ENCODE data around the gene ELF4. TPM values are rescaled to one million over a fixed set of nuclear protein-coding genes. Genes with fewer than 3 reads are reported as not detected.

Gene ELF4
- total and polyA plus RNA-seq, 2 of the 4 experiments (the other 2 are of a cell fraction), result 10.9 to 19.0 TPM

- Histone ChIP-seq H3K4me3 (ENCODE audit: insufficient read depth, low read depth, low read length) (no peak overlapping the region), H2BK20ac (ENCODE audit: low read depth, low read length) (no peak overlapping the region), H2AK9ac (replicated peaks; ENCODE audit: low read depth, low read length, poor library complexity) (no peak overlapping the region), H3K9ac (ENCODE audit: low read depth, low read length) (no peak overlapping the region), H2AK5ac (ENCODE audit: low read depth, low read length) (no peak overlapping the region), H4K91ac (ENCODE audit: insufficient read depth, low read depth, low read length) (no peak overlapping the region), H4K8ac (ENCODE audit: low read depth in 2 of 2, low read length in 2 of 2) (no peak overlapping the region), H3K36me3 (ENCODE audit: control insufficient read depth, insufficient read depth, low read length) (peaks cover 4% of the 10 kb centered on the region), H3K27ac (ENCODE audit: insufficient read depth, low read length) (no peak overlapping the region), H2BK120ac (ENCODE audit: low read depth, low read length) (no peak overlapping the region), H3K4ac (ENCODE audit: low read depth, low read length) (no peak overlapping the region), H4K20me1 (ENCODE audit: insufficient read depth, low read length) (no peaks in the 10 kb centered on the region; the same call in 1 of the 2 replicates), H2BK5ac (ENCODE audit: low read depth, low read length, poor library complexity, severe bottlenecking) (no peak overlapping the region), H3K9me3 (ENCODE audit: control insufficient read depth, insufficient read depth, low read length) (no peaks in the 10 kb centered on the region), H3K14ac (replicated peaks; ENCODE audit: low read depth, low read length) (no peak overlapping the region), H3K4me1 (ENCODE audit: control insufficient read depth, insufficient read depth, low read length) (no peaks in the 10 kb centered on the region), H4K5ac (ENCODE audit: low read depth, low read length) (no peak overlapping the region), H3K79me1 (ENCODE audit: low read depth in 1 of 2, low read length in 2 of 2) (no peaks in the 10 kb centered on the region), H2AFZ (replicated peaks; ENCODE audit: low read length, poor library complexity) (no peak overlapping the region), H2BK15ac (ENCODE audit: low read depth, low read length) (no peak overlapping the region), H3K23ac (ENCODE audit: low read depth, low read length) (no peak overlapping the region), H3K9me1 (ENCODE audit: insufficient read depth, low read length) (no peaks in the 10 kb centered on the region; the same call in 1 of the 2 replicates), H3K4me2 (ENCODE audit: low read depth, low read length) (no peak overlapping the region), H3K27me3 (ENCODE audit: control insufficient read depth, insufficient read depth, low read length) (peaks cover 1% of the 10 kb centered on the region; the same call in 1 of the 2 replicates), H3K18ac (ENCODE audit: low read depth, low read length) (no peak overlapping the region), H3K56ac (ENCODE audit: extremely low read depth, insufficient read depth, low read length) (no peak overlapping the region)
- TF ChIP-seq, protein P1, sequence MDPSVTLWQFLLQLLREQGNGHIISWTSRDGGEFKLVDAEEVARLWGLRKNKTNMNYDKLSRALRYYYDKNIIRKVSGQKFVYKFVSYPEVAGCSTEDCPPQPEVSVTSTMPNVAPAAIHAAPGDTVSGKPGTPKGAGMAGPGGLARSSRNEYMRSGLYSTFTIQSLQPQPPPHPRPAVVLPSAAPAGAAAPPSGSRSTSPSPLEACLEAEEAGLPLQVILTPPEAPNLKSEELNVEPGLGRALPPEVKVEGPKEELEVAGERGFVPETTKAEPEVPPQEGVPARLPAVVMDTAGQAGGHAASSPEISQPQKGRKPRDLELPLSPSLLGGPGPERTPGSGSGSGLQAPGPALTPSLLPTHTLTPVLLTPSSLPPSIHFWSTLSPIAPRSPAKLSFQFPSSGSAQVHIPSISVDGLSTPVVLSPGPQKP (IDR thresholded peaks at IDR 0.05; ENCODE audit: borderline replicate concordance, low read depth, low read length), result no peak
- peak; percentile 63 for TF ChIP-seq MAFK (IDR thresholded peaks at IDR 0.05; ENCODE audit: low read depth, low read length)
- WGBS, 2 experiments (ENCODE audit: extremely low coverage in 2 of 2, insufficient read length in 1 of 2), result no CpG with 5 or more reads among the region's 4 CpGs
- ATAC-seq (ENCODE audit: low read depth) (no peak), DNase-seq (no peak)
- dilution Hi-C loops (cut with HindIII; ENCODE audit: low sequenced_read_pairs, unreplicated experiment), result no loop called here
- POLR2A ChIA-PET (ENCODE audit: unreplicated experiment), result no interaction called here
- CTCF ChIA-PET, result interaction anchor here (0.6 kb wide), 1 partner anchor 115 kb away, joined by 3 read pairs; no protein-coding TSS in a partner anchor
- in situ Hi-C loops (cut with MboI; ENCODE audit: low sequenced_read_pairs), result no loop called here
- intact Hi-C loops (cut with micrococcal nuclease), result loop anchor here (2.0 kb wide), 1 partner anchor 48 kb away; no protein-coding TSS in a partner anchor
- BruUV-seq (replicated peaks), result no TSS peak
Observed at GRCh38 chrX:130145123-130145522, 34.8 kb upstream of the ELF4 start.
